ENCODE data around the gene CDPF1. TPM values are rescaled to one million over a fixed set of nuclear protein-coding genes. Genes with fewer than 3 reads are reported as not detected.
"Not testable (repeated sequence)": the region's sequence is repeated elsewhere in the genome, so short reads cannot be mapped to it uniquely, and the experiment has no call there.

CDPF1 gene
- total RNA-seq, 1 experiment from 2014 or later: 16.3 TPM

DNA sequence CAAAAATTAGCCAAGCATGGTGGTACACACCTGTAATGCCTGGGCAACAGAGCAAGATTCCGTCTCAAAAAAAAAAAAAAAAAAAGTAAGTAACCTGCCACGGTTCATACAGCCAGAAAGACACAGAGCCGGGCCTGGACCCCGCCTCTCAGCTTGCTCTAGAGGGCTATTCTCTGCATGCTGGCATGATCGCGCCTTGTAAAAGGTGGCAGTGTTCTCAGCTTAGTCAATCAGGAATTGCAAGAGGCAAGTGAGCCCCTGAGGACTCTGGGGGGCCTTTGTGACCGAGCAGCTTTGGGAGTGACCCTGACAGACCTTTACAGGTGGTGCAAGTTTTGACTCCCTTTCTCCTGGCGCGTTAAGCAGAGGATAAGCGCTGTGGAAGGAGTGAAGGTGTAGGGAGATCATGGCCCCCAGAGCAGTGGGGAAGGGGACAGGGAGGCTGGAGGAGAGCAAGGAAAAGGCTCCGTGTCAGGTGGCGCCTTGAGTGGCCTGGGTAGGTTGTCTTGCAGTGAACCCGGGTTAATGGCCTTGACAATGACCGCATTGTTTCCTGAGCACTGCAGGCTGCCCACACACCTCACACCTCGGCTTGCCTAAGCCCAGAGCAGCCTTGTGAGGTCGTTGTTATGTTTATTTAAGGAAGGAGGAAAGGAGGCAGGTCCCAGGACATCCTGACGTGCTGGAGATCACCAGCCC is 48.9 kb downstream of the CDPF1 start:
- Histone ChIP-seq H3K36me3 (ENCODE audit: control insufficient read depth in 1 of 2, insufficient read depth in 2 of 2, low read length in 2 of 2) (no peaks in the 10 kb centered on the region; a peak in 2 of 4 replicates), H2AFZ (ENCODE audit: low read depth, low read length, poor library complexity, severe bottlenecking) (no peak overlapping the region), H3K9ac (ENCODE audit: low read length) (no peak overlapping the region), H3K9me2 (ENCODE audit: insufficient read depth) (no peaks in the 10 kb centered on the region), H4K20me1 (ENCODE audit: insufficient read depth) (no peaks in the 10 kb centered on the region), H3K4me2 (ENCODE audit: low read length) (peak overlapping the region; percentile 47), H3K79me2 (ENCODE audit: insufficient read depth, low read length) (no peaks in the 10 kb centered on the region), H3K27ac (ENCODE audit: low read depth, low read length) (no peak overlapping the region; the same call in 1 of the 2 replicates), H3K4me3 (replicated peaks in 1 of 2; ENCODE audit: low read depth in 1 of 2, low read length in 2 of 2) (no peak overlapping the region), H3K27me3 (ENCODE audit: insufficient read depth, low read length) (no peaks in the 10 kb centered on the region), H3K4me1 (ENCODE audit: control insufficient read depth in 1 of 2, insufficient read depth in 2 of 2, low read length in 2 of 2) (peaks cover 12 to 14% of the 10 kb centered on the region in 2 experiments; a peak in 3 of 4 replicates), H3K9me3 (ENCODE audit: control insufficient read depth in 1 of 2, insufficient read depth in 1 of 2, low read depth in 1 of 2, low read length in 2 of 2) (no peaks in the 10 kb centered on the region)
- intact Hi-C loops (cut with micrococcal nuclease): no loop called here
- ChIA-PET RAD21 (ENCODE audit: low non-redundant PET in 1 of 2, low total read pairs in 2 of 2, uncharacterized antibody in 2 of 2, unreplicated experiment in 2 of 2) (no interaction called here), CTCF (no interaction called here), POLR2A (no interaction called here)
- TF ChIP-seq YY1 (IDR thresholded peaks at IDR 0.05; ENCODE audit: extremely low read depth, insufficient replicate concordance, low read depth, low read length) (no peak), JUND (IDR thresholded peaks at IDR 0.05) (no peak), POLR2A (IDR thresholded peaks at IDR 0.05; ENCODE audit: borderline replicate concordance, extremely low read depth, insufficient read depth, insufficient read length) (no peak), EZH2 (IDR thresholded peaks at IDR 0.05) (no peak), EZH2phosphoT487 (IDR thresholded peaks at IDR 0.05; ENCODE audit: borderline replicate concordance) (no peak), ELF1 (IDR thresholded peaks at IDR 0.05; ENCODE audit: borderline replicate concordance, low read depth) (no peak)
- TF ChIP-seq, protein P1, sequence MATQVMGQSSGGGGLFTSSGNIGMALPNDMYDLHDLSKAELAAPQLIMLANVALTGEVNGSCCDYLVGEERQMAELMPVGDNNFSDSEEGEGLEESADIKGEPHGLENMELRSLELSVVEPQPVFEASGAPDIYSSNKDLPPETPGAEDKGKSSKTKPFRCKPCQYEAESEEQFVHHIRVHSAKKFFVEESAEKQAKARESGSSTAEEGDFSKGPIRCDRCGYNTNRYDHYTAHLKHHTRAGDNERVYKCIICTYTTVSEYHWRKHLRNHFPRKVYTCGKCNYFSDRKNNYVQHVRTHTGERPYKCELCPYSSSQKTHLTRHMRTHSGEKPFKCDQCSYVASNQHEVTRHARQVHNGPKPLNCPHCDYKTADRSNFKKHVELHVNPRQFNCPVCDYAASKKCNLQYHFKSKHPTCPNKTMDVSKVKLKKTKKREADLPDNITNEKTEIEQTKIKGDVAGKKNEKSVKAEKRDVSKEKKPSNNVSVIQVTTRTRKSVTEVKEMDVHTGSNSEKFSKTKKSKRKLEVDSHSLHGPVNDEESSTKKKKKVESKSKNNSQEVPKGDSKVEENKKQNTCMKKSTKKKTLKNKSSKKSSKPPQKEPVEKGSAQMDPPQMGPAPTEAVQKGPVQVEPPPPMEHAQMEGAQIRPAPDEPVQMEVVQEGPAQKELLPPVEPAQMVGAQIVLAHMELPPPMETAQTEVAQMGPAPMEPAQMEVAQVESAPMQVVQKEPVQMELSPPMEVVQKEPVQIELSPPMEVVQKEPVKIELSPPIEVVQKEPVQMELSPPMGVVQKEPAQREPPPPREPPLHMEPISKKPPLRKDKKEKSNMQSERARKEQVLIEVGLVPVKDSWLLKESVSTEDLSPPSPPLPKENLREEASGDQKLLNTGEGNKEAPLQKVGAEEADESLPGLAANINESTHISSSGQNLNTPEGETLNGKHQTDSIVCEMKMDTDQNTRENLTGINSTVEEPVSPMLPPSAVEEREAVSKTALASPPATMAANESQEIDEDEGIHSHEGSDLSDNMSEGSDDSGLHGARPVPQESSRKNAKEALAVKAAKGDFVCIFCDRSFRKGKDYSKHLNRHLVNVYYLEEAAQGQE (IDR thresholded peaks at IDR 0.05; ENCODE audit: low read depth): no peak
- TF ChIP-seq, protein P2, sequence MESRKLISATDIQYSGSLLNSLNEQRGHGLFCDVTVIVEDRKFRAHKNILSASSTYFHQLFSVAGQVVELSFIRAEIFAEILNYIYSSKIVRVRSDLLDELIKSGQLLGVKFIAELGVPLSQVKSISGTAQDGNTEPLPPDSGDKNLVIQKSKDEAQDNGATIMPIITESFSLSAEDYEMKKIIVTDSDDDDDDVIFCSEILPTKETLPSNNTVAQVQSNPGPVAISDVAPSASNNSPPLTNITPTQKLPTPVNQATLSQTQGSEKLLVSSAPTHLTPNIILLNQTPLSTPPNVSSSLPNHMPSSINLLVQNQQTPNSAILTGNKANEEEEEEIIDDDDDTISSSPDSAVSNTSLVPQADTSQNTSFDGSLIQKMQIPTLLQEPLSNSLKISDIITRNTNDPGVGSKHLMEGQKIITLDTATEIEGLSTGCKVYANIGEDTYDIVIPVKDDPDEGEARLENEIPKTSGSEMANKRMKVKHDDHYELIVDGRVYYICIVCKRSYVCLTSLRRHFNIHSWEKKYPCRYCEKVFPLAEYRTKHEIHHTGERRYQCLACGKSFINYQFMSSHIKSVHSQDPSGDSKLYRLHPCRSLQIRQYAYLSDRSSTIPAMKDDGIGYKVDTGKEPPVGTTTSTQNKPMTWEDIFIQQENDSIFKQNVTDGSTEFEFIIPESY (IDR thresholded peaks at IDR 0.05; ENCODE audit: extremely low read depth, insufficient replicate concordance, low read length): no peak
- ATAC-seq (peak; percentile 92), DNase-seq (ENCODE audit: low read depth, low spot score) (peak; percentile 46)
- no TSS peak for BruUV-seq (replicated peaks)

DNA sequence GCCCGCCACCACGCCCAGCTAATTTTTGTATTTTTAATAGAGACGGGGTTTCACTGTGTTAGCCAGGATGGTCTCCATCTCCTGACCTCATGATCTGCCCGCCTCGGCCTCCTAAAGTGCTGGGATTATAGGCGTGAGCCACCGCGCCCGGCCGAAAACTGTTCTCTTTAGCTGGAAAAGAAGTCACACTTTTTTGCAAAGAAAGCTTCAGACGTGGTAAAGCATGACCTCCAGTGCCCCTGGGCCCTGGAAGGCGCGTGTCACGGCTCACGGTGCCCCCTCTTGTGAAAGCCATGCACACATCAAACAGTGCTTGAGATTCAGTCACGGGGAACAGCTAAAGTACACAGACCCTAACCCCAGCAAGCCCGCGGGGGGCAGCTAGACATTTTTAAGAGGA is 51.3 kb downstream of the CDPF1 start:
- CTCF ChIA-PET; H3K36me3 ChIP-seq (ENCODE audit: control insufficient read depth in 1 of 2, insufficient read depth in 2 of 2, low read length in 2 of 2); DNase-seq (ENCODE audit: low read depth, low spot score); H3K27ac ChIP-seq (ENCODE audit: low read depth, low read length); RAD21 ChIA-PET (ENCODE audit: low non-redundant PET in 1 of 2, low total read pairs in 2 of 2, uncharacterized antibody in 2 of 2, unreplicated experiment in 2 of 2); POLR2A ChIA-PET; H2AFZ ChIP-seq (ENCODE audit: low read depth, low read length, poor library complexity, severe bottlenecking); H3K4me3 ChIP-seq (replicated peaks in 1 of 2; ENCODE audit: low read depth in 1 of 2, low read length in 2 of 2); H3K27me3 ChIP-seq (ENCODE audit: insufficient read depth, low read length); H3K9me2 ChIP-seq (ENCODE audit: insufficient read depth); ATAC-seq; BruUV-seq (replicated peaks); H3K79me2 ChIP-seq (ENCODE audit: insufficient read depth, low read length); H3K9ac ChIP-seq (ENCODE audit: low read length); H3K4me2 ChIP-seq (ENCODE audit: low read length); H3K9me3 ChIP-seq (ENCODE audit: control insufficient read depth in 1 of 2, insufficient read depth in 1 of 2, low read depth in 1 of 2, low read length in 2 of 2); intact Hi-C loops (cut with micrococcal nuclease); H4K20me1 ChIP-seq (ENCODE audit: insufficient read depth): not testable (repeated sequence)
- peaks cover 12 to 24% of the 10 kb centered on the region in 2 experiments; a peak in 3 of 4 replicates for H3K4me1 ChIP-seq (ENCODE audit: control insufficient read depth in 1 of 2, insufficient read depth in 2 of 2, low read length in 2 of 2)

Measured in HCT116 (cell line).